NT2/D1 (cell line): ENCODE results near the gene SFTPB.

Experiments
- DNase-seq: peaks from one replicate; pipeline ENCODE4 v3.0.0-alpha.2; 2011; ENCODE audit warnings: low read depth, low spot score
- H3K27me3 ChIP-seq: 2 replicates; pipeline ENCODE4 v1.6.0; 2011; ENCODE audit warnings: mild to moderate bottlenecking; ENCODE audit not compliant: insufficient read length, insufficient read depth
- H3K36me3 ChIP-seq: 2 replicates; pipeline ENCODE4 v1.6.1; 2011; ENCODE audit warnings: mild to moderate bottlenecking, low read length, mixed read lengths; ENCODE audit not compliant: insufficient read depth, insufficient read length
- H3K4me1 ChIP-seq: 2 replicates; pipeline ENCODE4 v1.5.1; 2011; ENCODE audit not compliant: insufficient read depth, insufficient read length
- H3K4me3 ChIP-seq: 2 replicates; pipeline ENCODE4 v1.5.1; 2011; ENCODE audit warnings: low read depth; ENCODE audit not compliant: insufficient read length
- H3K9ac ChIP-seq: 2 replicates; pipeline ENCODE4 v1.6.0; 2011; ENCODE audit warnings: low read depth; ENCODE audit not compliant: insufficient read length
- H3K9me3 ChIP-seq: 2 replicates; pipeline ENCODE4 v1.5.1; 2011; ENCODE audit warnings: mild to moderate bottlenecking, low read length; ENCODE audit not compliant: insufficient read depth
- SUZ12 ChIP-seq: IDR thresholded peaks from 2 replicates; pipeline ENCODE4 v1.6.1; 2011; ENCODE audit not compliant: insufficient read length, insufficient read depth; ENCODE audit errors: extremely low read depth
- YY1 ChIP-seq: IDR thresholded peaks from 2 replicates; pipeline ENCODE4 v1.6.1; 2011; ENCODE audit not compliant: insufficient read length, insufficient read depth
- ZNF274 ChIP-seq: IDR thresholded peaks from 2 replicates; pipeline ENCODE4 v1.6.1; 2011; ENCODE audit warnings: mild to moderate bottlenecking, low read depth, low read length

Gene SFTPB

GRCh38 chr2:85706063-85706462 lies 38.1 kb upstream of the SFTPB start:
- Histone ChIP-seq H3K9me3 (no peaks in the 10 kb centered on the region), H3K4me3 (no peak overlapping the region), H3K4me1 (peaks cover 3% of the 10 kb centered on the region), H3K36me3 (no peaks in the 10 kb centered on the region), H3K9ac (no peak overlapping the region), H3K27me3 (peaks cover 8% of the 10 kb centered on the region)
- no peak for TF ChIP-seq YY1
- no peak for DNase-seq

GRCh38 chr2:85705680-85706039 lies 37.7 kb upstream of the SFTPB start:
- no peak for TF ChIP-seq ZNF274
- no peak for TF ChIP-seq YY1
- no peak for TF ChIP-seq SUZ12
- Histone ChIP-seq H3K4me1 (peaks cover 3% of the 10 kb centered on the region), H3K27me3 (peaks cover 8% of the 10 kb centered on the region), H3K36me3 (no peaks in the 10 kb centered on the region), H3K4me3 (no peak overlapping the region), H3K9me3 (no peaks in the 10 kb centered on the region), H3K9ac (no peak overlapping the region)
- DNase-seq: no peak

- Histone ChIP-seq H3K4me3 (no peak overlapping the region), H3K9ac (no peak overlapping the region), H3K36me3 (no peaks in the 10 kb centered on the region), H3K4me1 (peaks cover 3% of the 10 kb centered on the region), H3K27me3 (peaks cover 8% of the 10 kb centered on the region), H3K9me3 (no peaks in the 10 kb centered on the region)
- no peak for TF ChIP-seq YY1
- TF ChIP-seq ZNF274: no peak
- TF ChIP-seq SUZ12: no peak
- DNase-seq: no peak
These were observed 37.0 kb upstream of the SFTPB start for GRCh38 chr2:85704800-85705679.

- DNase-seq: no peak
- peaks cover 8% of the 10 kb centered on the region for H3K27me3 ChIP-seq
These were observed 36.0 kb upstream of the SFTPB start for GRCh38 chr2:85704038-85704437.

GRCh38 chr2:85703329-85703728 lies 35.3 kb upstream of the SFTPB start:
- no peak for DNase-seq
- Histone ChIP-seq H3K9ac (no peak overlapping the region), H3K4me1 (peaks cover 3% of the 10 kb centered on the region), H3K4me3 (no peak overlapping the region), H3K36me3 (no peaks in the 10 kb centered on the region), H3K9me3 (no peaks in the 10 kb centered on the region; the same call in 1 of the 2 replicates), H3K27me3 (peaks cover 8% of the 10 kb centered on the region)
- TF ChIP-seq SUZ12 (no peak), YY1 (no peak), ZNF274 (no peak)

More at GRCh38 chr2:85704038-85704437, 36.0 kb upstream of the SFTPB start:
- TF ChIP-seq ZNF274 (no peak), YY1 (no peak), SUZ12 (no peak)
- Histone ChIP-seq H3K9me3 (no peaks in the 10 kb centered on the region; the same call in 1 of the 2 replicates), H3K4me3 (no peak overlapping the region), H3K36me3 (no peaks in the 10 kb centered on the region), H3K9ac (no peak overlapping the region), H3K4me1 (peaks cover 3% of the 10 kb centered on the region)

- H3K9ac ChIP-seq: no peak overlapping the region
- DNase-seq: no peak
- peaks cover 5% of the 10 kb centered on the region for H3K4me1 ChIP-seq
- no peak overlapping the region for H3K4me3 ChIP-seq
- TF ChIP-seq ZNF274: no peak
- no peak for TF ChIP-seq YY1
- no peak for TF ChIP-seq SUZ12
- no peaks in the 10 kb centered on the region for H3K36me3 ChIP-seq
- H3K27me3 ChIP-seq: peaks cover 6% of the 10 kb centered on the region
- H3K9me3 ChIP-seq: no peaks in the 10 kb centered on the region; the same call in 1 of the 2 replicates
These were observed 34.8 kb upstream of the SFTPB start for GRCh38 chr2:85702800-85703199.

GRCh38 chr2:85702172-85702571 lies 34.2 kb upstream of the SFTPB start:
- no peak overlapping the region for H3K9ac ChIP-seq
- H3K27me3 ChIP-seq: no peaks in the 10 kb centered on the region
- H3K4me3 ChIP-seq: no peak overlapping the region
- H3K36me3 ChIP-seq: no peaks in the 10 kb centered on the region
- H3K9me3 ChIP-seq: no peaks in the 10 kb centered on the region; the same call in 1 of the 2 replicates
- H3K4me1 ChIP-seq: peaks cover 6% of the 10 kb centered on the region
- no peak for DNase-seq
- TF ChIP-seq YY1 (no peak), ZNF274 (no peak)
